EL (cell line): ENCODE data around the gene NARF.
"Not testable (repeated sequence)": the region's sequence is repeated elsewhere in the genome, so short reads cannot be mapped to it uniquely, and the experiment has no call there.

Experiments used
- DNase-seq: peaks from one replicate; pipeline ENCODE4 v3.0.0-alpha.2; 2016

NARF gene

DNA sequence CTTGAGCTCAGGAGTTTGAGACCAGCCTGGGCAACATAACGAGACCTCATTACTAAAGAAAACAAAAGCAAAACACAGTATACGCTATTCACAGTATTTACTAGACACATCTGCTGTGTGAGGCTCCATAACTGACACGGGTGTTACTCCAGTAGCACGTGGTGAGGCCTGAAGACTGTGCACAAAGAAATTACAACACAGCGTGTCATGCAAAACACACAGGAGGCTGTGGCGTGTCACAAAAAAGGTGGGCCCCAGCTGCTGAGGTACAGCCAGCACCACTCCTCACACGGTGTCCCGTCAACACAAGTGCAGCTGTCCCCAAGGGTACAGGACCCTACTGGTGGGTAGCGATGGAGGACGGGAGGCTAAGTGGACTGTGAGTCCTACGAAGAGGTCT is 10.7 kb upstream of the NARF start:
- DNase-seq, result no peak

DNA sequence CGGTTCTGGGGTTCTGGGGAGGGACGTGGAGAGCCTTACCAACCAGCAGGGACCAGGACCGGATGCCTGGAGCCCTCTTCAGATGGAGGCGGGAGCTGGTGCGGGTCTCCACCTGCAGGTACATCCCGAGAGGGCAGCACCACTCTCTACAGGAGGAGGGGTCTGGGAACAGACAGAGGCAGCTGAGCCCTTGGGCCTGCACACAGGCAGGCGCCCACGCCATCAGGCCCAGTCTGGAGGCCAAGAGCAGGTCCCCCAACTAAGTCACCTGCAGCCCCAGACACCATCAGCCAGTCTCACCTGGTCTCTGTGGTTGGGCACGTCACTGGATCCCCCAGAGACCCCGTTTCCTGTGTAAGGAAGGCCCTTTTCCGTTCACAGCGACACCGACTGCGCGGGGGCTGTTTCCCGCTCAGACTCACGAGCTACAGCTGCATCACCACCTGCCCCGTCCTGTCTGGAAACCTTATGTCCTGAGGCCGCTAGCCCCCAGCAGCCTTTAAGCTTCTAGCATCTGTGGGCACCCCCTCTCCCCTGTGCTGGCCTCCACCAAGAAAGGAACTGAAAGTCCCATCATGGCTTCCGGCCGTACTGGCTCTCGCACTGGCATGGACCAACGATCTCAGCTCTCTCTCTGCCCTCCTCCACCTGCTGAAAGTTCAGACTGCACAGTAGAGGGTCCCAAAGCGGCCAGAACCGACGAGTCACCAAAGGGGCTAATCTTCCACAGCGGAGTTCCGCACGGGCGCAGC is 9.2 kb upstream of the NARF start:
- no peak for DNase-seq

DNA sequence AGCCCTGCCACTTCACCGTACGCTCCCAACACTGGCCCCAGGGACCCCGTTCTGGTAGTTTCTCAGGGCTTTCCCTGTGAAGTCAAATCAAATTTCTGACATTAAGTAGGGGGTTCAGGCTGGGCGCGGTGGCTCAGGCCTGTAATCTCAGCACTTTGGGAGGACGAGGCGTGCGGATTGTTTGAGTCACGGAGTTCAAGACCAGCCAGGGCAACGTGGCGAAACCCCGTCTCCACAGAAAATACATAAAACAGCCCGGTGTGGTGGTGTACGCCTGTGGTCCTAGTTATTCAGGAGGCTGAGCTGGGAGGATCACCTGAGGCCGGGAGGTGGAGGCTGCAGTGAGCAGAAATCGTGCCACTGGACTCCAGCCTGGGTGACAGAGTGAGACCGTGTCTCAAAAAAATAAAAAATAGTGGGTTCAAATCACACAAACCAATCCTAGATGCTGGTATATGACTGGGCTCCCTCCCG is 8.6 kb upstream of the NARF start:
- no peak for DNase-seq

DNA sequence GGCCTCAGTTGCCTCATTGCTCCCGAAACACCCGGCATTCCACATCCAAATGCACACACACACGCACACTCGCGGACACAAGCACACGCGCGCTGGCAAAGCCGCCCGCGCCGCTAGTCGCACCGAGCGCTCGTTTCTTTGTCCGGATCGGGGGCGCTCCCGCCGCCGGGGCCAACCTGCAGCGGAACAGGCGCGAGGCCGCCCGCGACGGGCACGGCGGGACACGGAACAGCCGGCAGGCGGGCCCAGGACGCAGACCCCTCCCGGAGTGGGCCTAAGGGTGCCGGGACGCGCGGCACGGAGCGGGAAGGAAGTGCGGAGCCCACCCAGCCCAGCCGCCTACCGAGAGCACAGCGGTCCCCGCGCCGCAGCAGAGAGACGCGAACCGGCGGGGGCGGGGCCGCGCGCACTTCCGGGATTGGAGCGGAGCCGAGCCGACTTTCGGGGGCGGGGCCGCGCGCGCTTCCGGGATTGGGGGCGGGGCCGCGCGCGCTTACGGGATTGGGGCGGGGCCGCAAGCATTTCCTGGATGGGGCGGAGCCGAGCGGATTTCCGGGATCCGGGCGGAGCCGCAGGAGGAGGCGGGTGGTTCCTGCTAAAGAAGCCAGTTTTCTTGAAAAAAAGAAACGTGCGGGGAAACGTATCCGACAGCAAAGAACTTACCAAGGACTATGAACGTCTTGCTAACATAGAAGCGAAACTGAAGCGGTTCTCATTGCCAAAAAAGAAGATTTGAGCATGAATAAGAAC is 8.0 kb upstream of the NARF start, which contains the start of gene CYBC1:
Gene CYBC1 (minus strand): TSS at position 396 of the 750 bp plus-strand sequence. CDS start 1,498 bp downstream, outside the sequence.
- DNase-seq, result peak; percentile 93

DNA sequence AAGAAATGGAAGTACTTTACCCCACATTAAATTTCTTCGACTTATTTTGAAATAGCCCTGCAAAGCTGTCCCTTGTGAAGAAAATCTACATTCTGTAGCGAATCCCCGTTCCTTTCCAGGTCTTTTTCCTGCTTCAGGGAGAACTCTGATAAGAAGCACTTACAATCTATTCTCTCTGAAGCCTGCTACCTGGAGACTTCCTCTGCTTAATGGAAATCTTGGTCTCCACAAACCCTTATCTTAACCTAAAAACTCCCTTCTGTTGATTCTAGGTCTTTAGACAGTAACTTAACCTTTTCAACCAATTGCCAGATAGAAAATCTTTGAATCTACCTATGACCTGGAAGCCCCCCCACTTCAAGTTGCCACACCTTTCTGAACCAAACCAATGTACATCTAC is 6.4 kb upstream of the NARF start:
- no peak for DNase-seq

DNA sequence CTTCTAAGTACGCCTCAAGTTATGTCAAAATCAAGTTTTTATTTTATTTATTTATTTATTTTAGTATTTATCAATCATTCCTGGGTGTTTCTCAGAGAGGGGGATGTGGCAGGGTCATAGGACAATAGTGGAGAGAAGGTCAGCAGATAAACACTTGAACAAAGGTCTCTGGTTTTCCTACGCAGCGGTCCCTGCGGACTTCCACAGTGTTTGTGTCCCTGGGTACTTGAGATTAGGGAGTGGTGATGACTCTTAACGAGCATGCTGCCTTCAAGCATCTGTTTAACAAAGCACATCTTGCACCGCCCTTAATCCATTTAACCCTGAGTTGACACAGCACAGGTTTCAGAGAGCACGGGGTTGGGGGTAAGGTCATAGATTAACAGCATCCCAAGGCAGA is 5.4 kb upstream of the NARF start:
- DNase-seq, result not testable (repeated sequence)

DNA sequence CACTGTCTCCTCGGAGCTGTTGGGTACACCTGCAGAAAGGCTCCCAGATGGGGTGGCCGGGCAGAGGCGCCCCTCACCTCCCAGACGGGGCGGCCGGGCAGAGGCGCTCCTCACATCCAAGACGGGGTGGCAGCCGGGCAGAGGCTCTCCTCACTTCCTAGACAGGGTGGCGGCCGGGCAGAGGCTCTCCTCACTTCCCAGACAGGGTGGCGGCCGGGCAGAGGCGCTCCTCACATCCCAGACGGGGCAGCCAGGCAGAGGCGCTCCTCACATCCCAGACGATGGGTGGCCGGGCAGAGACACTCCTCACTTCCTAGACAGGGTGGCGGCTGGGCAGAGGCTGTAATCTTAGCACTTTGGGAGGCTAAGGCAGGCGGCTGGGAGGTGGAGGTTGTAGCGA is 4.8 kb upstream of the NARF start:
- not testable (repeated sequence) for DNase-seq

DNA sequence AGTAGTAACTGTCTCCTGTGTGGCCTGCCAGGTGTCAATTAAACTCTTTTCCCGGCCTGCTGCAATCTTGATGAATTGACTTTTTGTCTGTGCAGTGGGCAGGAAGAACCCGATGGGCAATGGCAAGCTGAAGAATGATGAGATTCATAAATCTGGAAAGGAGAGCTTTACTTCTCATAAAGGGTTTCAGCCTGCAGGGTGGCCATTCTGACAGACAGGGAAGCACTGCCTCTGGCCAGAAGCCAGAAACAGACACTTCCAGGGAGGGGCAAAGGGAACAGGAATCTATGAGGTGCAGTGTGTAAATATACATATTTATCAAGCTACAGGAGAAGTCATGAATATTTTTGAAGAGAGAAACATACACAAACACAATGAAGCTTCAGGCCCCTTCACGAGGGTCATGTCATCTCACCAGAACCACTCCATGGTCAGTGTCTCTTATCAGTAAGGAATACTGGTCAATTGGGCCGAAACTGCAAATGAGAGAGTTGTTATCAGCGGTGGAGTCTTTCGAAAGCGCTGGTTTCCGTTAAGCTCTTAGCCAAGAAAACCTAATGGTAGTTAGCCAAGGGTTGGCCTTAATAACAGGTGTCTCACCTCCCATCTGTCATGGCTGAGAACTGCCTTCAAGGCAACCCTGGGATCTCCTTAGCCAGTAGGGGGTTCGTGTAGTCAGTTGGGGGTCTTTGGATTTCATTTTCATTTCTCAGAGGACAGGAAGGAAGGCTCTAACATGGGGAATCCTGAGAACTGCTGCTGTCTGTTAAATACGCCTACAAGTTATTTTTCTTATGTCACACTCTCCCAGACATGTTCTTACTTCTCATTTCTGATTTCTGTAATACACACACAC is 1.2 kb upstream of the NARF start:
- no peak for DNase-seq

DNA sequence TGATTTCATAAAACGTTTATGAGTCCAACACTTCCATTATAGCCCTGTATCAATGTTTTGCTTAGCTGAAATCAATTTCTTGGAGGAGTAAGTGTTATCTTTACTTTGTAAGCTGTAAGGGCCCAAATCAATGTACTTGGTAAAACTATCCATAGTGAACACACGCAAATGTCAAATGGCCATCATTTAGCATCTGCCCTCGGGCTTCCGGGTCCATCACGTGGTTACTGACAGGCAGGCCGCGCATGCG is 687 bp upstream of the NARF start:
- no peak for DNase-seq

DNA sequence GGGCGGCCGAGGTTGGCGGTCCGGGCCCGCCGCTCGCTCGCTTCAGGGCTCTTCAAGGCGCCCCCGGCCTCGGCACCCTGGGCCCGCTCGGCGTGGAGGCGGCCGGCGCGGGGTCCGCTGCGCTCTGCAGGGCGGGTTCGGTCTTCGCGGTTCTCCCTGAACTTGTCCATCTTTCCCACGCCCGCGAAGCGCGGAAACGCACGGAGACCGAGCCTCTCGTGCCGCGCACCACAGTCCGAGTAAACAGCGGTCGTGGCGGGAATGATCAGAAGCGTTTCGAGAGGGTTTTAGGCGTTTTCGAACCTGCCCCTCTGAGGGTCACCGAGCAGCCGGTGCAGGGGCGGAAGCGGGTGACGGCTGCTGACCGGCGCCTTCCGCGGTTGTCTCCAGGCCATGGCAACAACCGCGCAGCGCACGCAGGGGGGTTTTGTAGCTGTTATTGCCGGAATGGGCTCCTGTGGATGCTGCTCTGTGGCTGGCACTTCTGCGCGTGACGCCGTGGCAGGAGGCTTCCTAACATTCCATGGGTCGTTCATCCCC is 414 bp downstream of the NARF start:
- peak; percentile 31 for DNase-seq

DNA sequence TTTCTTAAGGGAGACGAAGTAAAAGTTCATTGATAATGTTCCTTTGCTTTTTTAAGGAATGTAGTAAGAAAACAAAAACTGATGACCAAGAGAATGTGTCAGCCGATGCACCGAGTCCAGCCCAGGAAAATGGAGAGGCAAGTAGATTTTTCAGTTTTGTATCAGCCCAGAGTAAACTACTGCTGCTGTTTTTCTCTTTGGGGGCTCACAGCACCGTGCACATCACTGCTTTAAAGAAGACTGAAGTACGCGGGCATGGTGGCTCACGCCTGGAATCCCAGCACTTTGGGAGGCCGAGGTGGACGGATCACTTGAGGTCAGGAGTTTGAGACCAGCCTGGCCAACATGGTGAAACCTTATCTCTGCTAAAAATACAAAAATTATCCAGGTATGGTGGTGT is 1.4 kb downstream of the NARF start:
- DNase-seq, result not testable (repeated sequence)

DNA sequence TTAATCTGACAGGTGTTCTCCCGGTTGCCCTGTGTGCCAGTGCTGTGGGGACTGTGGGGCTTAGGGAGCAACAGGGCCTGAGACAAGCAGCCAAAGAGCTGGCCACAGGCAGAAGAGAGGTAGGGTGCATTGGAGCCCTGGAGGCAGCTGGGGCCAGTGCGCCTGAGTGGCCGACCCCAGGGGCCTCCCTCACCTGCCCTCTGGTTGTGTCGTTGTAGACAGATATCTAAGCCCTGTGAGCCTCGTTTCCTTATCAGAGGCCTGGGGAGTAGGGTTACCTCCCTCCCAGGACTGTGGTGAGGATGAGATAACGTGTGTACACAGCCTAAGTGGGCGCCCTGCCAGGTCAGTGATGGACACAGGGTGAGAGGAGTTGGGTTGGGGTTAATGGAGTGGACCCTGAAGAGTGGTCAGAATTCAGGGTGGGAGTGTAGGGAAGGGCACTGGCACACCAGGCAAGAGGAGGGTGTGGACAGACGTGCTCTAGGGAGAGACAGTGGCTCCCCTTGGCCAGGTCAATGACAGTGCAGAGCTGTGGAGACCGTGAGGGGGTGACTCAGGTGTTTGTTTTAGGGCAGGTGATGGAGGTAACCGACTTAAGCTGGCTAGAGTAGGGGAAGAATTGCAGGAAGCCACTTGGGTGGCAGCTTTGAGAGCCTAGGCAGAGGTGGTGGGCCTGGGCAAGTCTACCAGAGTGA is 3.4 kb downstream of the NARF start:
- DNase-seq, result no peak

DNA sequence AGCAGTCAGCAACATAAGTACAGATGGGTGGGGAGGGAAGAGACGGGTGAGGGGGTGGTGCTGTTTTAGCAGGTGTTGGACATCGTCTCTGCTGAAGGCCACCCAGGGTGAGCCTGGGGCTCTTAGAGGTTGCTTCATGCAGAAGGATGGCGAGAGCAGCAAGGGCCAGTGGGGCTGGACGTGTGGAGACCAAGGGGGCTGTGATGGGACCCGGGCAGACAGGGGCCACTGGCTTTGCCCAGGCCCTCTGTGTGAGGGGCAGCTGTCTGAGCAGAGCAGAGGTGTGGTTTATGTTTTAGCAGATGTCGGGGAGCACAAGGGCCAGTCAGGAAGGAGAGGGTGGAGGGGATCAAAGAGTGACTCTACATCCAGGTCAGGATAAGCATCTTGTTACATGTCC is 4.8 kb downstream of the NARF start:
- no peak for DNase-seq

DNA sequence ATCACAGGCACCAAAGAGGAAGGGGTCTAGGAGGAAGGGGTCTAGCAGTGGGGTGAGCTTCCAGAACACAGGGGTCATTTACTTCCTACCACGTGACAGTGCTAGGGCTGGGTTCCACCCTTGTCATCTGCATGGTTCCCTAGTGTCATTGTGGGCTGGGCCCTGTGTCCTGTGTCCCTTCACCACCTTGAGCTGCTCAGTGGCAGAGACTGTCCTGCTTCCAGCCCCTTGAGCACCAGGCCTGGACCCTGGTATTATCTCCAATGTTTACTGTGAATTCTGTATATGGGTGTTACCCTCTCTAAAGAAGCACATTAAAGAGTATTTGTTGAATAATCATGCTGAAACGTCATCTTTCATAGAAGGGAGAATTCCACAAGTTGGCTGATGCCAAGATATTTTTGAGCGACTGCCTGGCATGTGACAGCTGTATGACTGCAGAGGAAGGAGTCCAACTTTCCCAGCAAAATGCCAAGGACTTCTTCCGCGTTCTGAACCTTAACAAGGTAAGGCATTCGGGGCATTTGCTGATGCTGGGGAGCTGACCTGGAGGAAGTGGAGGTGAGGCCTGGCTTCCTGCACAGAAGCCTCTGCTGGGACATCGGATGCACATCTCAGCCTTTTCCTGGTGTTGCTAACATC is 5.5 kb downstream of the NARF start:
- DNase-seq, result no peak

DNA sequence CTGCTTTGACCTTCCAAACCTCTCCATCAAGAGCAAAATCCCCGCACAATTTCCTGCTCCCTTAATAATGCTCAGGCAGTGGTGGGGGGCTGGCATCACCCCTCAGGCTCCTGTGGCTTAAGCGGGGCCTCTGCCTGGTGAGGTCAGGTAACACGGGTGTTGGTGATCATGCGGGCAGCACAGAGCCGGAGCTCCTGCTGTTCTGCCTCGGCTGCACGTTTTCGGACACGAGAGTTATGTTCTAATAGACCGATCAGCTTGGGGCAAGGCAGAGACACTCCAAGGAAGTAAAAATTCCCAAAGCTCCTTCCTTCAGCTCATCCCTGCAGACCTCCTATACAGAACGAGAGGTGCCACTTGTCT is 6.0 kb downstream of the NARF start:
- DNase-seq, result no peak

DNA sequence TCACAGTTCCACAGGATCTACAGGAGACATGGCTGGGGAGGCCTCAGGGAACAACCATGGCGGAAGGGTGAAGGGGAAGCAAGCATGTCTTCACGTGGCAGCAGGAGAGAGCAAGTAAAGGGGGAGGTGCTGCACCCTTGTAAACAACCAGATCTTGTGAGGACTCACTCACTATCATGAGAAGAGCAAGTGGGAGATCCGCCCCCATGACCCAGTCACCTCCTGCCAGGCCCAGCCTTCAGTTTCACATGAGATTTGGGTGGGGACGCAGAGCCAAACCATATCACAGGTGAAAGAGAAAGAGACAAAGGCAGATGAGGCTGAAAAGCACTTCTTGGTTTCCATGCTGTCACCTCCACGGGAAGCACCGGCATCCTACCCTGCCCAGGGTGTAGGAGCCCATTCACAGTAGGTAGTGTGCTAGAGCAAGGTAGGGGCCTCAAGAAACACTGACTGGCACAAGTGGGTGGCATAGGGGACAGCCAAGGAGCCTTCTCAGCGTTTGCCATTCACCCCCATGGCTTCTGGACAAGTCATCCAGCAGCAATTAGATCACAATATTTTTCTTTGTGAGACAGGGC is 6.6 kb downstream of the NARF start:
- DNase-seq, result no peak

DNA sequence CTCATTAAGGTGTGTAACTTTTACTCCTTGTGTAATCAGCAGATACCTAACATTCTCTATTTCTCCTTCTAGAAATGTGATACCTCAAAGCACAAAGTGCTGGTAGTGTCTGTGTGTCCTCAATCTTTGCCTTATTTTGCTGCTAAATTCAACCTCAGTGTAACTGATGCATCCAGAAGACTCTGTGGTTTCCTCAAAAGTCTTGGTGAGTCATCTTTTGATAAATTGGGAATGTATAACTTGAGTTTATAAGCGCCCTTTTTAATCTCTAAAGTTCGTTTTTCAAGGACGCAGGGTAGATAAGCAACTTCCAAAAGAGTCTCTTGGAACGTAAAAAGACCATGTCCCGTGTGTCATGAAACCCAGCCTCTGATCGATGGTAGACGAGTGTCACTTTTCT is 10.2 kb downstream of the NARF start:
- DNase-seq, result no peak

DNA sequence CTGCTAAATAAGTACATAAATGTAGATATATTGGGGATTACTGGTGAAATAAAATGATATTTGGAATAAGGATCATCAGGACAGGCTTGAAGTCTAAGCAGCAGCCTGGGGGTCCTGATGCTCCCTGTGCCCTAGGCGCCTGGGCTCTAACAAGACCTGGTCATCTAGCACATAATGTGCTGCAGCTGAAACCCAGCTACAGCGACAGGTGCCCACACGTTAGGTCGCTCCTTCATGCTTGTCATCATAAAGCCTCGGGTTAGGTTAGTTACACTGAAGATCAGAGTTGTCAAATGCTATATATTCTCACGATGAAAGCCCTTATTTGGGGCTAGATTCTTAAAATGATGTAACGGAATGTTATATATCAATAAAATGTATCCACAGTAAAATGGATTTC is 11.5 kb downstream of the NARF start:
- DNase-seq, result no peak

DNA sequence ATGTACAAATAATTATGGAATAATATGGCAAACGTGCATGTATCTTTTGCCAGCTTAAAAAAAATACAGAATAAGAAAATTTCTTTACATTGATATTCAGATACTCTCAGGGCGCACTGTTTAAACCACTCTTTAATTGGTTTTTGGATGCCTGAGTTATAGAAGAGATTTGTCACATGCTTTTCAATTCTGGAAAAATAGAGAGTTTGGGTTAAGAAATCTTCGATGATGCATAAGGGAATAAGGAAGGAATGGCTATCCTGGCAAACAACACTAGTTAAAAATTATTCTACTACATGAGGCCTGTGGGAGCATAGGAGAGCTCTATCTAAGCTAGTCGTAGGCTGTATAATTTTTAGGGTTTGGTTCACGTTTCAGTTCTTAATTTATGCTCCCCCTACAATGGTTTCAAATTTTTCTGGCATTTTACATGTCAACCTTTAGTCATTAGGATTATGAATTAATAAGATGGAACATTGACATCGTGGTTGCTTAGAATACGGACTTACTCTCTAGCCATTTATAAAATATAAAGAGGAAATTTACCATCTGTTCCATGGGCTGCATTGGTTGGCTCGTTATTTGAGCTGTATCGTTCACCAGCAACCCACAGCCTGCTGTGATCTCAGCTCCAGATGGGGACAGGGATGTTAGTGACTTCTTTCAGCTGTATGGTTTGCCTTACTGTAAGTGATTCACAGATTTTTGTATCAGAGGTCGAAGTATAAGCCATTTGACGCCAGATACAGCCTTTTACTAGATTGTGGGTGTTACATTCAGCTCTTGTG is 15.9 kb downstream of the NARF start:
- DNase-seq, result no peak

DNA sequence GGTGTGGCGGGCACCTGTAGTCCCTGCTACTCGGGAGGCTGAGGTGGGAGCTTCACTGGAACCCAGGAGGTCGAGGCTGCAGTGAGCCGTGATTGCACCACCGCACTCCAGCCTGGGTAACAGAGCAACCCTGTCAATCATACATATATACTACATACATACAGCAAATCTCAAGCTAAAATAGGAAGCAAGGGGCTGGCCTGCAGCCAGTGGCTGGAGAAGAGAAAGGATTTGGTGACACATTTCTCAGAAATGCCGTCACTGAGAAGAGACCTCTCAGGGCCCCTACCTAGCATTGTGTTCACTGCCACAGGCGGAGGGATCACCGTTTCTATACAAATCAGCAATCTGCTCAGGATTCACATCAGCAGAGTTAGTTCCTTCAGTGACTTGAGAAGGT is 16.9 kb downstream of the NARF start:
- DNase-seq, result peak; percentile 23

DNA sequence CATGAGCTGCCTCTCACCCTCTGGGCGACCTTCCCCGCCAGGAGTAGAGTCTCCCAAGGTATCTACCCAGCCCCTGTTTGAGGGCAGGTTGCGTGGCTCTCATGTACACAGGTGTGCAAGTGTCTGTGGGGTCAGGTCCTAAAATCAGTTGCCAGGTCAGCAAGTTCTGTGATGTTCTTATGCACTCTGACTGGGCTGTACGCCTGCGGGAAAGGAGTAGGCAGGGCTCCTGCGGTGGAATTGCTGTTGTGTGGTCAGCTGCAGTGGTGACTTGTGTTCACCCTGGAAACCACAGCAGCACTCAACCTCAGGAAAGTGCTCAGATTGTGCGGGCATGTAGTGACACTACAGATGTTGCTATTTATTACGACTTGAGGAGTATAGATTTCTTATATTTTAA is 19.4 kb downstream of the NARF start:
- DNase-seq, result no peak
